ENCODE measurements around the gene TSPAN18. TPM values are rescaled to one million over a fixed set of nuclear protein-coding genes. Genes with fewer than 3 reads are reported as not detected.

Gene TSPAN18
- total and polyA plus RNA-seq, 11 donors: 40.0 to 151 (median 74.9) TPM

GRCh38 chr11:44832452-44832851 is 105.7 kb downstream of the TSPAN18 start:
- H3K27ac ChIP-seq: peak overlapping the region in 1 of 12 donors; percentile 80
- TF ChIP-seq POLR2A (IDR thresholded peaks at IDR 0.05): no peak
- no peak for TF ChIP-seq CTCF (IDR thresholded peaks at IDR 0.05)
- intact Hi-C loops (cut with DNase I): no loop called here
- WGBS, 4 donors: 60 to 73% (median 70%) methylated on average over 10 of the region's 10 CpGs
- no peak for ATAC-seq
- H3K4me1 ChIP-seq: peaks cover 0 to 47% (median 25%) of the 10 kb centered on the region in 12 donors
- no peaks in the 10 kb centered on the region for H3K27me3 ChIP-seq
- H3K36me3 ChIP-seq: no peaks in the 10 kb centered on the region
- peaks cover 0 to 6% (median 0%) of the 10 kb centered on the region in 12 donors for H3K9me3 ChIP-seq
- no peak overlapping the region for H3K4me3 ChIP-seq
- no peak for DNase-seq

- DNase-seq (no peak), ATAC-seq (no peak)
- 61 to 79% (median 74%) methylated on average over 6 of the region's 6 CpGs for WGBS, 4 donors
- no peak for TF ChIP-seq CTCF (IDR thresholded peaks at IDR 0.05)
- no peak for TF ChIP-seq POLR2A (IDR thresholded peaks at IDR 0.05)
- H3K36me3 ChIP-seq: no peaks in the 10 kb centered on the region
- no peaks in the 10 kb centered on the region for H3K27me3 ChIP-seq
- intact Hi-C loops (cut with DNase I): no loop called here
- H3K4me1 ChIP-seq: peaks cover 0 to 47% (median 25%) of the 10 kb centered on the region in 12 donors
- peaks cover 0 to 6% (median 0%) of the 10 kb centered on the region in 12 donors for H3K9me3 ChIP-seq
- H3K27ac ChIP-seq: peak overlapping the region in 3 of 12 donors; percentile 7 to 80 (median 20)
- H3K4me3 ChIP-seq: no peak overlapping the region
Measured at GRCh38 chr11:44833221-44833876, 106.6 kb downstream of the TSPAN18 start.

- DNase-seq (no peak), ATAC-seq (no peak)
- 48 to 68% (median 55%) methylated on average over 8 of the region's 8 CpGs for WGBS, 4 donors
- H3K36me3 ChIP-seq: no peaks in the 10 kb centered on the region
- TF ChIP-seq POLR2A (IDR thresholded peaks at IDR 0.05): no peak
- no peak for TF ChIP-seq CTCF (IDR thresholded peaks at IDR 0.05)
- peak overlapping the region in 10 of 12 donors; percentile 3 to 80 (median 39) for H3K27ac ChIP-seq
- no peaks in the 10 kb centered on the region for H3K27me3 ChIP-seq
- H3K4me1 ChIP-seq: peaks cover 0 to 47% (median 25%) of the 10 kb centered on the region in 12 donors
- no peak overlapping the region for H3K4me3 ChIP-seq
- H3K9me3 ChIP-seq: peaks cover 0 to 6% (median 0%) of the 10 kb centered on the region in 12 donors
- intact Hi-C loops (cut with DNase I): loop anchor here in 1 of 10 donors (2.0 kb wide), 1 partner anchor 15 kb away; no protein-coding TSS in a partner anchor
Measured at GRCh38 chr11:44833877-44834452, 107.2 kb downstream of the TSPAN18 start.

GRCh38 chr11:44834846-44835245 is 108.1 kb downstream of the TSPAN18 start:
- TF ChIP-seq CTCF (IDR thresholded peaks at IDR 0.05) (no peak), POLR2A (IDR thresholded peaks at IDR 0.05) (no peak)
- H3K4me3 ChIP-seq: no peak overlapping the region
- H3K27ac ChIP-seq: peak overlapping the region in 4 of 12 donors; percentile 9 to 80 (median 29)
- DNase-seq (no peak), ATAC-seq (peak in 3 of 4 donors; percentile 34 to 47 (median 46))
- peaks cover 0 to 53% (median 25%) of the 10 kb centered on the region in 12 donors for H3K4me1 ChIP-seq
- H3K27me3 ChIP-seq: no peaks in the 10 kb centered on the region
- 51 to 62% (median 57%) methylated on average over 6 of the region's 6 CpGs for WGBS, 4 donors
- peaks cover 0 to 6% (median 0%) of the 10 kb centered on the region in 12 donors for H3K9me3 ChIP-seq
- no peaks in the 10 kb centered on the region for H3K36me3 ChIP-seq
- intact Hi-C loops (cut with DNase I): loop anchor here in 2 of 10 donors (2.0 to 5.0 kb wide), 2 partner anchors 14 to 57 kb away; no protein-coding TSS in a partner anchor
